ENCODE data around the gene CACNG4.

The CACNG4 gene

DNA sequence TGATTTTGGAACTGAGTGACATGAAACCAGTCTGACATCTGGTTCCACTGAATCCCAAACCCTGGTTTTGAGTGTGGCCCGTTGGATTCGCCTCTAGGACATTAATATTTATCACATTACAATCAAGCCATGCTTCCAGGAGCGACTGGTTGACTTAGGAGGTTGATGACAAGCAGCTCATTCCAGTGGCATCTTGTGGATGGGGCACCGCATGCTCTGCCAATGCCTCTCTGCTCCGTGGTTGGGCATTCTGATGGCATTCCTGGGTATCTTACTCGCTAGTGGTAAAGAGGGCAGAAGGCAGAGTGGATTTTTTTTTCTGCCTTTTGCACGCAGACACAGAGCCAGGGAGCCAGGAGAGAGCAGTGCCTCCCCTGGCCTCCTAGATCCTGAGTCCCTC, 31.4 kb downstream of the CACNG4 start:
- Histone ChIP-seq H3K9ac (ENCODE audit: low read depth, low read length, poor library complexity, severe bottlenecking) (no peak overlapping the region), H3K9me2 (replicated peaks; ENCODE audit: low read depth, low read length) (no peaks in the 10 kb centered on the region), H3K4me2 (ENCODE audit: low read depth, low read length, poor library complexity, severe bottlenecking) (no peak overlapping the region), H3F3A (ENCODE audit: low read depth) (no peaks in the 10 kb centered on the region), H3K36me3 (ENCODE audit: insufficient read depth, low read length) (no peaks in the 10 kb centered on the region), H3K4me3 (ENCODE audit: low read length, poor library complexity, severe bottlenecking) (no peak overlapping the region), H3K79me2 (ENCODE audit: insufficient read depth, low read length) (no peaks in the 10 kb centered on the region), H3K9me3 (ENCODE audit: insufficient read depth, low read depth, low read length) (no peaks in the 10 kb centered on the region), H3K27me3 (ENCODE audit: insufficient read depth, low read length, poor library complexity, severe bottlenecking) (no peaks in the 10 kb centered on the region), H2AFZ (ENCODE audit: low read length) (no peak overlapping the region), H4K20me1 (ENCODE audit: insufficient read depth, low read length, poor library complexity, severe bottlenecking) (no peaks in the 10 kb centered on the region), H3K4me1 (ENCODE audit: insufficient read depth, low read length, poor library complexity, severe bottlenecking) (no peaks in the 10 kb centered on the region)
- TF ChIP-seq EZH2phosphoT487 (IDR thresholded peaks at IDR 0.05; ENCODE audit: borderline replicate concordance) (no peak), CTCF (conservative IDR thresholded peaks at IDR 0.05; ENCODE audit: low read length) (no peak)

- Histone ChIP-seq H3F3A (ENCODE audit: low read depth) (no peaks in the 10 kb centered on the region), H4K20me1 (ENCODE audit: insufficient read depth, low read length, poor library complexity, severe bottlenecking) (no peaks in the 10 kb centered on the region), H3K4me2 (ENCODE audit: low read depth, low read length, poor library complexity, severe bottlenecking) (no peak overlapping the region), H2AFZ (ENCODE audit: low read length) (no peak overlapping the region), H3K79me2 (ENCODE audit: insufficient read depth, low read length) (no peaks in the 10 kb centered on the region), H3K4me3 (ENCODE audit: low read length, poor library complexity, severe bottlenecking) (no peak overlapping the region), H3K9me2 (replicated peaks; ENCODE audit: low read depth, low read length) (no peaks in the 10 kb centered on the region), H3K4me1 (ENCODE audit: insufficient read depth, low read length, poor library complexity, severe bottlenecking) (no peaks in the 10 kb centered on the region), H3K9me3 (ENCODE audit: insufficient read depth, low read depth, low read length) (no peaks in the 10 kb centered on the region), H3K36me3 (ENCODE audit: insufficient read depth, low read length) (no peaks in the 10 kb centered on the region), H3K9ac (ENCODE audit: low read depth, low read length, poor library complexity, severe bottlenecking) (no peak overlapping the region), H3K27me3 (ENCODE audit: insufficient read depth, low read length, poor library complexity, severe bottlenecking) (no peaks in the 10 kb centered on the region)
- TF ChIP-seq EZH2phosphoT487 (IDR thresholded peaks at IDR 0.05; ENCODE audit: borderline replicate concordance): no peak
- TF ChIP-seq CTCF (conservative IDR thresholded peaks at IDR 0.05; ENCODE audit: low read length): no peak
Observed at GRCh38 chr17:66996926-66997325, 32.4 kb downstream of the CACNG4 start.

- Histone ChIP-seq H2AFZ (ENCODE audit: low read length) (no peak overlapping the region), H3K79me2 (ENCODE audit: insufficient read depth, low read length) (no peaks in the 10 kb centered on the region), H3K9me2 (replicated peaks; ENCODE audit: low read depth, low read length) (no peaks in the 10 kb centered on the region), H3K4me1 (ENCODE audit: insufficient read depth, low read length, poor library complexity, severe bottlenecking) (no peaks in the 10 kb centered on the region), H3K9ac (ENCODE audit: low read depth, low read length, poor library complexity, severe bottlenecking) (no peak overlapping the region), H3K27me3 (ENCODE audit: insufficient read depth, low read length, poor library complexity, severe bottlenecking) (no peaks in the 10 kb centered on the region), H3K4me2 (ENCODE audit: low read depth, low read length, poor library complexity, severe bottlenecking) (no peak overlapping the region), H3F3A (ENCODE audit: low read depth) (no peaks in the 10 kb centered on the region), H3K36me3 (ENCODE audit: insufficient read depth, low read length) (no peaks in the 10 kb centered on the region), H3K4me3 (ENCODE audit: low read length, poor library complexity, severe bottlenecking) (no peak overlapping the region), H3K9me3 (ENCODE audit: insufficient read depth, low read depth, low read length) (peaks cover 6% of the 10 kb centered on the region; the same call in 1 of the 2 replicates), H4K20me1 (ENCODE audit: insufficient read depth, low read length, poor library complexity, severe bottlenecking) (no peaks in the 10 kb centered on the region)
- TF ChIP-seq EZH2phosphoT487 (IDR thresholded peaks at IDR 0.05; ENCODE audit: borderline replicate concordance): no peak
- no peak for TF ChIP-seq CTCF (conservative IDR thresholded peaks at IDR 0.05; ENCODE audit: low read length)
Observed at GRCh38 chr17:67003231-67003630, 38.7 kb downstream of the CACNG4 start.
